Measurements from ENCODE around the gene LACTB.
A peak's percentile ranks its signal among the peaks of the same experiment; 100 is the strongest.

Gene LACTB

DNA sequence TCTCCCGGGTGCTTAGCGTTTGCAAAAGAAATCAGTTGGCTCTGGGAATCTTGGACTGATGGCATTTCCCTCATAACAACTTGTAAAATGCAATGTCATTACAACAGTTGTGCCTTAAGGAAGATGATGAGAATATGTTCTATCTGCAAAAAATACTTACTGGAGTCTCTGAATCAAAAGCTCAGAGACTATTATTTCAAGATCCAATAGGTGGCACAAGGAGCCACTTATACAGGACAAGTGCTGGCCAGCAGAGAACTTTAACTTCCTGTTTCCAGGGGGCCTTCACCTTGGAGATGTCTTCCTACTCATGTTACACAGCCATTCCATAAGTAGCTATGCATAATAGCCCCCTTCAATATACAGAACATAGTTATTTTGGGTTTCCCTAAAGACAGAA, 44.6 kb downstream of the LACTB start:
- H3K27ac ChIP-seq = no peak overlapping the region
- TF ChIP-seq, protein P1, sequence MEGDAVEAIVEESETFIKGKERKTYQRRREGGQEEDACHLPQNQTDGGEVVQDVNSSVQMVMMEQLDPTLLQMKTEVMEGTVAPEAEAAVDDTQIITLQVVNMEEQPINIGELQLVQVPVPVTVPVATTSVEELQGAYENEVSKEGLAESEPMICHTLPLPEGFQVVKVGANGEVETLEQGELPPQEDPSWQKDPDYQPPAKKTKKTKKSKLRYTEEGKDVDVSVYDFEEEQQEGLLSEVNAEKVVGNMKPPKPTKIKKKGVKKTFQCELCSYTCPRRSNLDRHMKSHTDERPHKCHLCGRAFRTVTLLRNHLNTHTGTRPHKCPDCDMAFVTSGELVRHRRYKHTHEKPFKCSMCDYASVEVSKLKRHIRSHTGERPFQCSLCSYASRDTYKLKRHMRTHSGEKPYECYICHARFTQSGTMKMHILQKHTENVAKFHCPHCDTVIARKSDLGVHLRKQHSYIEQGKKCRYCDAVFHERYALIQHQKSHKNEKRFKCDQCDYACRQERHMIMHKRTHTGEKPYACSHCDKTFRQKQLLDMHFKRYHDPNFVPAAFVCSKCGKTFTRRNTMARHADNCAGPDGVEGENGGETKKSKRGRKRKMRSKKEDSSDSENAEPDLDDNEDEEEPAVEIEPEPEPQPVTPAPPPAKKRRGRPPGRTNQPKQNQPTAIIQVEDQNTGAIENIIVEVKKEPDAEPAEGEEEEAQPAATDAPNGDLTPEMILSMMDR (conservative IDR thresholded peaks at IDR 0.05) = peak; percentile 55

DNA sequence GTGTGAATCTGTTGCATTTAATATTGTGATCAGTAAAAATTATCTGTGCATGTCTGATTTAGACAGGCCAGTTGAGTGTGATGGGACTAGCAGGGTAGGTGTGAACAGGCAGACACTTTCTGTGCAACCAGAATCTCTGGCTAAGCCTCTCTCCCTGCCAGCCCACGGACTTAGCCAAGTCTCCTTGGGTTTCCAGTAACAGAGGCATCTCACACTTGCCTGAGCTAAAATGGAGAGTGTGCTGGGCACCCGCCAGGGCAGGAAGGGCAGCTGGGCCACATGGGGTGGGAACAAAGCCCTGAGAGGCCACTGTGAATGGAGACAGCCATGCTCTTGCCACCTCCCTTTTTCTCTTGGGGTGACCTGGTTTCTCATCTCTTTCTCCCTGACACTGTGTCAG, 48.1 kb downstream of the LACTB start:
- TF ChIP-seq, protein P1 (conservative IDR thresholded peaks at IDR 0.05) = no peak
- H3K27ac ChIP-seq = no peak overlapping the region

DNA sequence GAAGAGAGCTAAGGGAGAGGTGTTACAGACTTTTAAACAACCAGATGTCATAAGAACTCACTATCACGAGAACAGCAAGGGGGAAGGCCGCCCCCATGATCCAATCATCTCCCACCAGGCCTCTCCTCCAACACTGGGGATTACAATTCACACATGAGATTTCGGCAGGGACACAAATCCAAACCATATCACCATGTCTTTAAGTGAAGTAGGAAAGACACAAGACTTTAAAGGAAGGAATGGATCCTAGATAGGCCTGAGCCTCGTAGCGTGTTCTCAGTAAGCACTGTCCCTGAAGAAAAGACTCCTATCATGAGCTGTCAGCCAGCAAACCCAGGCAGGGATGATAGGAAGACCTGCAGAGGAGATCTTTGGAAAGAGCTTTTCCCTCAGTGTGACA, 50.7 kb downstream of the LACTB start:
- H3K27ac ChIP-seq = no peak overlapping the region
- TF ChIP-seq, protein P1 (conservative IDR thresholded peaks at IDR 0.05) = no peak

DNA sequence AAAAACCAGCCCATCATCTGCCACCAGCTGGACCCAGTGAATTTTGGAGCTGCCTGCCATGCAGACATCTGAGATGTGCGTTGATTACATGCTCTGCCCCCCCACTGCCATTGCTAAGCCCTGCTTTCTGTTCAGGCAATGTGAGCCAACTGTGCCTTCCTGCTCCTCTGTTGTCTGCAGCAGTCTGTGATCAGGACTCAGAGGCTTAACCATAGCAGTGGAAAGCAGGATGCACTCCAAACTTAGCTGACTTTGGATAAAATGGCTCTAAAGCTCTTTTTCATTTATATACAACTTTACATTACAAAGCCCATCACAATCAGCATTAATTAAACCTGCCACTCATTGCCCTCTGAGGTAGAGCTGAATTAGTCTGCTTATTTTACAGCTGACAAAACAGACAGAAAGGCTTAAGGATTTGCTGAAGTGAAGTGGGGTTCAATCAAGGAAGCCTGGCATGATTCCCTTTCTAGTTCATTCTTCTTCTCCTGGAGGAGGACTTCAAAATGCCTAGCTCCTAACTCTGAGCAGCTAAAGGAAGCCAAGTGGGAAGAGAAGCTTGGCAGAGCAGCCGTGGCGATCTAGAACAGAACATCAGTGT, 51.3 kb downstream of the LACTB start:
- no peak overlapping the region for H3K27ac ChIP-seq
- TF ChIP-seq, protein P1 (conservative IDR thresholded peaks at IDR 0.05) = no peak

DNA sequence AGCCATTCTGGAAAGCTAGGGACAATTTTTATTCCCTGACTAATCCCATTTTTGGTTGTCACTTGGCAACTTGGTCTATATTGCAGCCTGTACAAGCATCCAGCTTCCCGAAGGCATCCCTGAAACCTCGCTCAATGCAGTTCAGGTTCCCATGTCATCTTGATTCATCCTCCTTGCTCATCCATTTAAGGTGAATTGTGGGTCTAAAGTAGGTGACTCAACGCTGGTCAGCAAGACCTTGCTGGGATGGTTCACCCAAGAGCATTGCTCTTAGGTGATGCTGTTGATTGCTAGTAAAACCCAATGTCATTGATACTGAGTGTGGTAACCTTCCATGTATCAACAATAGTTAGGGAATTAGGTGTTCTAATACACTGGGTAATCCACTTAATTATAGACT, 54.6 kb downstream of the LACTB start:
- H3K27ac ChIP-seq = no peak overlapping the region
- TF ChIP-seq, protein P1 (conservative IDR thresholded peaks at IDR 0.05) = no peak

DNA sequence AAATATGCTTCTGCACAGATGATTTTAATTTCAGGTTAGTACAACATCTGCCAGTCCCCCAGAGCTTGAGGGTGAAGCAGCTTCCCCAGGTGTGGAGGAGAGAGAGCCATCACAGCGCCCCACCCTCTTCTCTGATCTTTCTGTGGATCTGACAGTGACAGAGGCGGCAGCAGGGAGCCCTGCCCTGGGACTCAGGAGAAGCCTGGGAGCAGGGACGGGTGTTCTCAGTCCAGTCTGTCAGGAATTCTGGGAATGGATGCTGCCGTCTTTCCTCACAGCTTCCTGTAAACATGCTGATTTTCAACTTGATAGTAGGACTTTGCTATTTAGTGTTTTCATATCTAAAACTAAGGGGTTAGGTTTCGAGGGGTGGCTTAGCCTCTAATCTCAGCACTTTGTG, 56.4 kb downstream of the LACTB start:
- TF ChIP-seq, protein P1 (conservative IDR thresholded peaks at IDR 0.05) = no peak; the same call in 1 of the 2 replicates
- H3K27ac ChIP-seq = no peak overlapping the region

DNA sequence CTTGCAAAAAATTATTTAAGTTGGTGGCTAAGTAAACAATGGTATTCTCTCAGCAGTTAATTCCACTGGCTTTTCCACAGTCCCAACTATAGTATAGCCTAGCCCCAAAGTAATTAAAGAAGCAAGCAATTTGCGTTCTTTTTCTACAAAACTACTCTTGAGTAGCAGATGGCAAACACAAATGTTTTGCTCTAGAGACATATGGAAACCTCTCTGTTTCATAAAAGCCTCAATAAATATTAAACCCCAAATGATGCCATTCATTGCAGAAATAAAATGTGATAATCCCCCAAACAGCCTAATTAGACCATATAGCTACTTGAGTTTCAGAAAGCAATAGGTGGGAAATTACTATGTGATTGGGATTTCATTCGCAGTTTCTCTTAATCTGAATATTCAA, 59.1 kb downstream of the LACTB start:
- H3K27ac ChIP-seq = no peak overlapping the region
- TF ChIP-seq, protein P1 (conservative IDR thresholded peaks at IDR 0.05) = no peak

Data from VCaP (cell line).